ENCODE measurements around the gene TRRAP.
A peak's percentile ranks its signal among the peaks of the same experiment; 100 is the strongest.
"Not testable (repeated sequence)": the region's sequence is repeated elsewhere in the genome, so short reads cannot be mapped to it uniquely, and the experiment has no call there.

Gene TRRAP

DNA sequence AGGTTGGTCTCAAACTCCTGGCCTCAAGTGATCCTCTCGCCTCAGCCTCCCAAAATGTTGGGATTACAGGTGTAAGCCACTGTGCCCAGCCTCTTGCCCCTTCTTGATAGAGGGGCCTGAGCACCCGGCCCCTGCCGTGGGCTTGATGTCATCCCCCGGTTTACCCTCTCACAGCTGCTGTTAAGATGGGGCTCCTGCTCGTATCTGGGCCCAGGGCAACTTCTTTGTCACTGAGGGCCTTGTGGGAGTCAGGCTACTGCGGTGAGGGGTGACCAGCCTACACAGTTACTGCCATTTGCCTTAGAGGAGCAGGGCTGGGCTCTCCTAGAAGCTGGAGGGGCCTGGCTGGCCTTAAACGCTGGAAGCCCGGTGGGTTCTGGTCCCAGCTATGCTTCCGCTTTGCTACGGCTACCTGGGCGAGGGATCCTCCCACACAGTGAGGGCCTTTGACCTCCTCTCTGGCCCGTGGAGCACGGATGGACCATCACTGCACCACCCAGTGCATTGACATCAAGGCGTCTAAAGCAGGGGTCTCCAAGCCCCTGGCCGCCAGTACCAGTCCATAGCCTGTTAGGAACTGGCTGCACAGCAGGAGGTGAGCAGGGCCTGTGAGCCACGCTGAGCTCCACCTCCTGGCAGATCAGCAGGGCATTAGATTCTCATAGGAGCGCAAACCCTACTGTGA lies 7.4 kb upstream of the TRRAP start:
- TF ChIP-seq, protein P1, sequence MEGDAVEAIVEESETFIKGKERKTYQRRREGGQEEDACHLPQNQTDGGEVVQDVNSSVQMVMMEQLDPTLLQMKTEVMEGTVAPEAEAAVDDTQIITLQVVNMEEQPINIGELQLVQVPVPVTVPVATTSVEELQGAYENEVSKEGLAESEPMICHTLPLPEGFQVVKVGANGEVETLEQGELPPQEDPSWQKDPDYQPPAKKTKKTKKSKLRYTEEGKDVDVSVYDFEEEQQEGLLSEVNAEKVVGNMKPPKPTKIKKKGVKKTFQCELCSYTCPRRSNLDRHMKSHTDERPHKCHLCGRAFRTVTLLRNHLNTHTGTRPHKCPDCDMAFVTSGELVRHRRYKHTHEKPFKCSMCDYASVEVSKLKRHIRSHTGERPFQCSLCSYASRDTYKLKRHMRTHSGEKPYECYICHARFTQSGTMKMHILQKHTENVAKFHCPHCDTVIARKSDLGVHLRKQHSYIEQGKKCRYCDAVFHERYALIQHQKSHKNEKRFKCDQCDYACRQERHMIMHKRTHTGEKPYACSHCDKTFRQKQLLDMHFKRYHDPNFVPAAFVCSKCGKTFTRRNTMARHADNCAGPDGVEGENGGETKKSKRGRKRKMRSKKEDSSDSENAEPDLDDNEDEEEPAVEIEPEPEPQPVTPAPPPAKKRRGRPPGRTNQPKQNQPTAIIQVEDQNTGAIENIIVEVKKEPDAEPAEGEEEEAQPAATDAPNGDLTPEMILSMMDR (conservative IDR thresholded peaks at IDR 0.05; ENCODE audit: control insufficient read depth, insufficient read depth, low read depth, low read length): no peak
- DNase-seq (ENCODE audit: low read depth): no peak
- no peak overlapping the region for H3K4me3 ChIP-seq (ENCODE audit: control insufficient read depth, low read depth, low read length)

DNA sequence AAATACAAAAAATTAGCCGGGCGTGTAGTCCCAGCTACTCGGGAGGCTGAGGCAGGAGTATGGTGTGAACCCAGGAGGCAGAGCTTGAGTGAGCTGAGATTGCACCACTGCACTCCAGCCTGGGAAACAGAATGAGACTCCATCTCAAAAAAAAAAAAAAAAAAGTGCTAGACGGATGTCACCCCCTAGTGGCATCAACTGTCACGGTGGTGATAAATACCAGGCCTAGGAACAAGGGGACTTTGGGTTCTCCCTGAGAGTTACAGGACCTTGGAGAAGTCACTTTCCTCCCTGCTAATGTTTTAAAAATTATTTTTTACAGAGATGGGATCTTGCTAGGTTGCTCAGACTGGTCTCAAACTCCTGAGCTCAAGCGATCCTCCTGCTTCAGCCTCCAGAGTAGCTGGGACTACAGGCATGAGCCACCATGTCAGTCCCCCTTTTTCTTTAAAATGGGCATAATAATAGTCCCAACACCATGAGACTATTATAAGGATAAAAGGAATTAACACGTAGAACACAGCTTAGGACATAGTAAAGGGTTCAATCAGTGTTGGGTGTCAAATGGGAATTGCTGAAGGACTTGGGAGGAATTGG lies 5.9 kb upstream of the TRRAP start:
- DNase-seq (ENCODE audit: low read depth): peak; percentile 24
- TF ChIP-seq, protein P1 (conservative IDR thresholded peaks at IDR 0.05; ENCODE audit: control insufficient read depth, insufficient read depth, low read depth, low read length): peak; percentile 24
- H3K4me3 ChIP-seq (ENCODE audit: control insufficient read depth, low read depth, low read length): no peak overlapping the region

DNA sequence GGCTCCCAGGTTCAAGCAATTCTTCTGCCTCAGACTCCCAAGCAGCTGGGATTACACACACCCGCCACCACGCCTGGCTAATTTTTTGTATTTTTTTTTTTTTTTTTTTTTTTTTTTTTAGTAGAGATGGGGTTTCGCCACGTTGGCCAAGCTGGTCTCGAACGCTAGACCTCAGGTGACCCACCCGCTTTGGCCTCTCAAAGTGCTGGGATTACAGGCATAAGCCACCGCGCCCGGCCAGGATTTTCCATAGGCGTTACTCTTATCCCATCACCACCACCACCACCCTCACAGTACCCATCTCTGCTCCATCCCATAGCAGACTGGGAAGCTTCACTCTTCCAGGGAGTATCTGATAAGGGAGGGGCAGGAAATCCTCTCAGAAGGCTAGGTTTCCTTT lies 4.7 kb upstream of the TRRAP start:
- DNase-seq (ENCODE audit: low read depth); H3K4me3 ChIP-seq (ENCODE audit: control insufficient read depth, low read depth, low read length): not testable (repeated sequence)

DNA sequence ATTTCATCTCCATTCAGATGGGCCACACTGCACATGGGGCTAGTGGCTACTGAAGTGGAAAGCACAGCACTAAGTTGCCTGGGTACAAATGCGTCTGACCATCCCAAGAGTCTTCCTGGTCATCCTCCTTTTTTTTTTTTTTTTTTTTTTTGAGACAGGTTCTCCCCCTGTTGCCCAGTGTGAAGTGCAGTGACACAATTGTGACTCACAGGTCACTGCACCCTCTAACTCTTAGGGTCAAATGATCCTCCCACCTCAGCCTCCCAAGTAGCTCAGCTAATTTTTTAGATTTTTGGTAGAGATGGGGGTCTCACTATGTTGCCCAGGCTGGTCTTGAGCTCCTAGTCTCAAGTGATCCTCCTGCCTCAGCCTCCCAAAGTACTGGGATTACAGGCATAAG lies 3.4 kb upstream of the TRRAP start:
- H3K4me3 ChIP-seq (ENCODE audit: control insufficient read depth, low read depth, low read length): no peak overlapping the region
- no peak for DNase-seq (ENCODE audit: low read depth)
- TF ChIP-seq, protein P1 (conservative IDR thresholded peaks at IDR 0.05; ENCODE audit: control insufficient read depth, insufficient read depth, low read depth, low read length): no peak

DNA sequence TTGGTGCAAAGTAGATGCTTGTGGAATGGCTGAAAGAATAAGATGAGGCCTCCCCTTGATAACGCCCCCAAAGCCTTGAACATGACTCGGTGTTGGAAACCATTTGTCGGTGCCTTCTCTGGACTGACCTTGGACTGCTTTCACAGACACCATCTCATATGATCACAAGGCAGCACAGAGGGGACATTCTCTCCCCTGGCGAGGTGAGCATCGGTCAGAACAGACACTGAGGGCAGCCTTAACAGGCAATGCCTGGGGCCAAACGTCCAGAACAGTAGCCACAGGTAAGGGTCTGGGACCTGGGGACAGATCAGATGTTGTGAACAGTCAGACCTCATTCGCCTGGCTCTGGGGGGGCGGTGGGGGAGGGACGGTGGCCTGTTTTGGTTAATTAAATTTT lies 2.8 kb upstream of the TRRAP start:
- no peak for DNase-seq (ENCODE audit: low read depth)
- TF ChIP-seq, protein P1 (conservative IDR thresholded peaks at IDR 0.05; ENCODE audit: control insufficient read depth, insufficient read depth, low read depth, low read length): no peak
- no peak overlapping the region for H3K4me3 ChIP-seq (ENCODE audit: control insufficient read depth, low read depth, low read length)

DNA sequence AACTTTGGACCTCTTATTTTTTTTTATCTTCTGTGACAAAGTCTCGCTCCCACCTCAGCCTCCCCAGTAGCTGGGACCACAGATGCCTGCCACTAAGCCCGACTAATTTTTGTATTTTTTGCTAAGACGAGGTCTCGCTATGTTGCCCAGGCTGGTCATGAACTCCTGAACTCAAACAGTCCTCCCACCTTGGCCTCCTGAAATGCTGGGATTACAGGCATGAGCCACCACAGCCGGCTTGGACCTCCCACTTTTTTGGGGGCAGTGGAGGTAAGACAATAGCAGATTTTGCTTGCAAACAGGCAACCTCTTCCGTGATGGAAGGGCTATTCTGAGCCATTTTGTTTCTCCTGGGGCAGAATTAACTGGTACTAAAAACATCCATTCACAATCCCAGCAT lies 1.2 kb upstream of the TRRAP start:
- no peak for DNase-seq (ENCODE audit: low read depth)
- no peak overlapping the region for H3K4me3 ChIP-seq (ENCODE audit: control insufficient read depth, low read depth, low read length)
- TF ChIP-seq, protein P1 (conservative IDR thresholded peaks at IDR 0.05; ENCODE audit: control insufficient read depth, insufficient read depth, low read depth, low read length): no peak

DNA sequence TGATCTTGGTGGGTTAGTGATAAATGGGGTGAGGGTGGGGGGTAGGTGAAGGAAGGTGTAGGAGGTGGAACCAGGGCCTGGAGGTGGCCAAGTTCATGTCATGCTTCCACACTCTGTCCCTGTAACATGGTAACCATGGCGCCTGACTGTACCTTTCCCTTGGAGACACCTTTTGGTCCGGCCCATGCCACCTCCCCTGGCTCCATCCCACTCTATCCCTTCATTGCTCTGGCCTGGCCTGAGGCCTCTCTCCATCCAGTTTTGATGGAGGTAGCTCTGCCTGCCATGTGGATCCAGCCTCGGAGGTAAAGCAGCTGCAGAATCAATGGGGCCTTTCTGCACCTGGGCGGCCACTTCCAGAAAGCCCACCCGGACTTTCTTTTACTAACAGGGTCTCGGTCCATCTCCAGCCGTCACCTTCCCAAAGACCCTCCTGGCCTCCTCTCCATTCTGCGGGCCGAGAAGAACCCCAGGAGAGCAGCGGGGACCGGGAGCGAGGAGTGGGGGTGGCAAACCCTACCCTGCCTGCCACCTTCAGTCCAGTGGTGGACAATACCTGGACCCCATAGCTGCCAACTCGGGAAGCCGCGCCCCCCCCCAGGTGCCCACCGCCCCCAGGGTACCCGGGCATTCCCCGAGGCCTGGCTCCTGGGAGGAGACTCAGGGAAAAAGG lies 504 bp upstream of the TRRAP start:
- DNase-seq (ENCODE audit: low read depth): no peak
- TF ChIP-seq, protein P1 (conservative IDR thresholded peaks at IDR 0.05; ENCODE audit: control insufficient read depth, insufficient read depth, low read depth, low read length): no peak
- H3K4me3 ChIP-seq (ENCODE audit: control insufficient read depth, low read depth, low read length): peak overlapping the region; percentile 53

All from fibroblast of mammary gland (primary cell).